ENCODE data around the gene PROZ.

The PROZ gene

DNA sequence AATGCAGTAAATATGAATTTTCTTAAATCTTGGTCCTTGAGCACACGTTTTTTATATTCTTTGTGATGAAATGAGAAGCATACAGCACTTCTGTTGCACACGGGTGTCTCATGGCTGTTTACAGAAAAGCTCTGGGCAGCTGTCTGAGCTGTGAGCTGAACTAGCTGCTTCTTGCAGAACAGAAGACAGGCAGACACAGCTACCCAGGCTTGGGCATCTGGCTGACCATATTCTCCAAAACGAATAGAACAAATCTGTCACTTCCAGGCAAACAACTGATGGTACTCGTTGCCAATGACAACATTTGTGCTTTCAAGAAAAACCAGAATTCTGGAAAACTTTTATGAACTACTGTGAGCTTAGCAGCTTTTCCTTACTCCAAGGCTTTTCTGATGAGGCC lies 33.8 kb downstream of the PROZ start:
- TF ChIP-seq CTCF (conservative IDR thresholded peaks at IDR 0.05), result no peak
- no peak overlapping the region for H3K27ac ChIP-seq

- H3K27ac ChIP-seq, result no peak overlapping the region
- TF ChIP-seq CTCF (conservative IDR thresholded peaks at IDR 0.05), result no peak
Measured at GRCh38 chr13:113192902-113193301, 34.5 kb downstream of the PROZ start.

GRCh38 chr13:113195360-113195759 lies 36.9 kb downstream of the PROZ start:
- TF ChIP-seq CTCF (conservative IDR thresholded peaks at IDR 0.05), result no peak
- peak overlapping the region; percentile 66 for H3K27ac ChIP-seq

DNA sequence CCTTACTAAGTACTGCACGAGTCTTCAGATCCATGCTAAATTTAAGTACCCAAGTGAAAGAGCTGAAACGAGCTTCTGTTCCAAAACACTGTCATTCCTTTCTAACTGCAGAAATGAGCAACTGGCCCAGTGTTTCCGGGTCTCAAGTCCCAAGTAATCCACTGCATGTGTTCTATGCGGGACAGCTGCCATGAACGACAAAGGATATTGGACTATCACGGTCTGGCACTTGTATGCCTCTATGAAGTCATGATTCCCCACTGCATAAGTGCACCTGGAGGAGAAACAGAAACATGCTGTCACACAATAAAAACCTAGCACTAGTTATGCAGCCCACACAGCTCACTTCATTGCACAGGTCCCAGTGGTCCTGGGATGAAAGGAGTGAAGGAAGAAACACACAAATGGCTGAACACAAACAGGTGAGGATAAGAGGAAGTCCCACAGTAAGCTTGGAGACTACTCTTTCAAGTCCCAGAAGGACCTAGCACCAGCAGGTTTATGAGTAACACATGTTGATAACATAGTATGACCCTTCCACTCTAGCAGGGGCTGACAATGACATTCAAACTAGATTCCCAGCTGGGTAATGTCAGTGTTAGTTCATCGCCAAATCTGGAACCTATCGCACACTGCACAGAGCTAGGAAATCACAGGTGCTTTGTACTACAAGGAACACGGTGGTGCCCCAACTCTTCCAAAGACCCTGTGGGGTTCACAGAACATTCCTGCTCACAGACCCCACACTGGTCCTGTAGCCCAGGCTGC lies 38.7 kb downstream of the PROZ start:
- TF ChIP-seq CTCF (conservative IDR thresholded peaks at IDR 0.05), result no peak

DNA sequence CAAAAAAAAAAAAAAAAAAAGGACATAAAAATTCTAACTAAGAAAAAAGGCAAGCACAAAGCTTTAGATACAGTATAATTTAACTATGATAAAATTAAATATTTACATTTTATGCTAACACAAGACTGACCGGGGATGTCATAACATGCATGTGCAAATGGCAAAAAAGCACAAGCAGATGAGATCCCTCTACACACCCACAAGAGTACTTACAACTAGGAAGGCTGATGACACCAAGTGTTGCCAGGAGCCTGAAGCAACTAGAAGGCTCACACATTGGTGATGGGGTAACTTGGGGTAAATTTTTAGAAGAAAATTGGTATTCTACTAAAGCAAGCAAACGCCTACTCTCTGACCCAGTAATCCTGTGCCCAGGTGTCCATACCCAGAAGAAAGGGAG lies 43.4 kb downstream of the PROZ start:
- no peak for TF ChIP-seq CTCF (conservative IDR thresholded peaks at IDR 0.05)
- no peak overlapping the region for H3K27ac ChIP-seq

More for the DNA sequence above, 38.7 kb downstream of the PROZ start:
- H3K27ac ChIP-seq, result peak overlapping the region; percentile 66

DNA sequence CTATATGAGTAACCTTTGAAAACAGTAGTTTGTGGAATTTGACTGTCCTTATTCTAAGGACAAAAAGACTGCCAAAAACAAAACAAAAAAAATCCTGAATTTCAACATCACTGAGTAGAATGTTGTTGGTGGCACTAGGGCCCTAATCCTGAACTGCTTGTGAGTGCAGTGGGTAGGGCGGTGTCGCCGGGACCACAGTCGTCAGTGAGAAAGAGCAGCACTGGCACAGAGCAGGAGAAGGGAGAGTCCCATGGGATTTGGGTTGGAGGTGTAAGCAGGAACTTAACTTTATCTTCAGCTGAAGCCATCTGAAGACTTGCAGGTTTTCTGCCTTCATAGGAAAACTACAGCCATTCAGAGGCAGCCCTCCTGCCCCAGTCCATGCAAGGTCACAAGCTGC lies 44.5 kb downstream of the PROZ start:
- TF ChIP-seq CTCF (conservative IDR thresholded peaks at IDR 0.05), result no peak
- H3K27ac ChIP-seq, result no peak overlapping the region

DNA sequence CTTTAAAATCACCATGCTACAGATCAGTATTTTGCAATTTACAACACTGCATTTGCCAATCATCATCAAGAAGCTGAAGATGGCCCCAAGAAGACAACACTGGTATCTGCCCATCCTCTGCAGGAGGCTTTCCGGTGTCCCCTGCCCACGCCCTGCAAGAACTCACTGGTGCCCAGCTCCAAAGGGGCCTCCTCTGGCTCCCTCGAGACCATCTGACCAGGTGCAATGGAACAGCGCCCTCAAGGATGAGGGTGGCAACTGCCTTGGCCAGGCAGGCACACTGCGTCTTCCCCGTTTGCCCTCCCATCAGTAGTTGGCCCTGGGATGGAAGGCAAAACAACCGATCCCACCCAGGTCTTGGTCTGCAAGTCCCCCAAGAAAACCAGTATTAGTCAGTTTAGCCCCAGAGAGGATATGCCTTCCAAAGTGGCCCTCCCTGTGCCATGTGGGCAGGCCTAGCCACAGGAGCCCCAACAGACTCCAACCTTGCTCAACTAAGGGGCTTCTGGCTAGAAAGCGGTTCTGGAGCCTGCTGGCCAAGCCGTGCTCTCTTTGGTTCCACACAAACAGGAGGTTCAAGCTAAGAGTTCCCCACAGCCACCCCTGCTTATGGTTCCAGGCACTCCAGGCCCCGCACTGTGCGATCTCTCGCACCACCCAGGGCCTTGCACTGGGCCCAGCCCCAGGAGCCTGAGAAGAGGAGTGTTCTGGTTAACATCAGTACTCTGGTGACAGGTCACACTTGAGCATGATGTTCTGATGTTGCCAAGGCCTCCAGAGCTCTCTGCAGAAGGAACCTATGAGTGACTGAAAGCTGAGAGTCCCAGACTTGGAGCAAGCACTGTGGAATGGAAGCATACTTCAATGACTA lies 45.3 kb downstream of the PROZ start:
- no peak overlapping the region for H3K27ac ChIP-seq
- TF ChIP-seq CTCF (conservative IDR thresholded peaks at IDR 0.05), result no peak

Data from VCaP (cell line).